Central memory CD8-positive, alpha-beta T cell (primary cell): ENCODE results near the gene LRRC43.

Experiments
- ATAC-seq: fragments of 150-1000 bp; cut with Tn5 transposase; replicated peaks from 2 replicates; pipeline ENCODE4 v1.10.0; 2022; ENCODE audit warnings: mild to moderate bottlenecking, moderate FRiP score, moderate number of reproducible peaks; ENCODE audit not compliant: poor library complexity, severe bottlenecking; ENCODE audit errors: extremely low read depth
- DNase-seq, 2 donors: peaks; one replicate each; pipeline ENCODE4 v3.0.0; 2021; ENCODE audit warnings: low spot score in 2 of 2
- H3K27ac Mint-ChIP-seq: one replicate; pipeline ENCODE4 v1.8.0; 2022; ENCODE audit warnings: low read depth, mild to moderate bottlenecking, moderate library complexity, mixed read lengths
- H3K27me3 Mint-ChIP-seq: one replicate; pipeline ENCODE4 v1.8.0; 2022; ENCODE audit warnings: mixed read lengths
- H3K36me3 Mint-ChIP-seq: one replicate; pipeline ENCODE4 v1.8.0; 2022; ENCODE audit warnings: mild to moderate bottlenecking, moderate library complexity, mixed read lengths; ENCODE audit not compliant: insufficient read depth
- H3K4me1 Mint-ChIP-seq: one replicate; pipeline ENCODE4 v1.8.0; 2022; ENCODE audit warnings: mixed read lengths
- H3K4me3 Mint-ChIP-seq: one replicate; pipeline ENCODE4 v1.8.0; 2022; ENCODE audit warnings: mild to moderate bottlenecking, moderate library complexity, mixed read lengths
- H3K9me3 Mint-ChIP-seq: one replicate; pipeline ENCODE4 v1.8.0; 2022; ENCODE audit warnings: mixed read lengths

Gene LRRC43

GRCh38 chr12:122226366-122227125 lies 43.6 kb downstream of the LRRC43 start:
- H3K9me3 Mint-ChIP-seq, result no peaks in the 10 kb centered on the region
- peak overlapping the region; percentile 84 for H3K4me3 Mint-ChIP-seq
- peaks cover 40% of the 10 kb centered on the region for H3K4me1 Mint-ChIP-seq
- DNase-seq (no peak), ATAC-seq (no peak)
- H3K36me3 Mint-ChIP-seq, result peaks cover 49% of the 10 kb centered on the region
- H3K27ac Mint-ChIP-seq, result peak overlapping the region; percentile 96
- no peaks in the 10 kb centered on the region for H3K27me3 Mint-ChIP-seq

- Mint-ChIP-seq H3K27ac (peak overlapping the region; percentile 87), H3K9me3 (no peaks in the 10 kb centered on the region), H3K4me1 (peaks cover 40% of the 10 kb centered on the region), H3K4me3 (peak overlapping the region; percentile 84), H3K27me3 (no peaks in the 10 kb centered on the region), H3K36me3 (peaks cover 51% of the 10 kb centered on the region)
- ATAC-seq (peak; percentile 59), DNase-seq (peak; percentile 71 to 88)
Measured at GRCh38 chr12:122227341-122227740, 44.4 kb downstream of the LRRC43 start.

GRCh38 chr12:122228092-122228491 lies 45.2 kb downstream of the LRRC43 start:
- Mint-ChIP-seq H3K27ac (peak overlapping the region; percentile 87), H3K9me3 (no peaks in the 10 kb centered on the region), H3K4me3 (peak overlapping the region; percentile 84), H3K4me1 (peaks cover 34% of the 10 kb centered on the region), H3K27me3 (no peaks in the 10 kb centered on the region), H3K36me3 (peaks cover 53% of the 10 kb centered on the region)
- ATAC-seq (no peak), DNase-seq (no peak)

DNA sequence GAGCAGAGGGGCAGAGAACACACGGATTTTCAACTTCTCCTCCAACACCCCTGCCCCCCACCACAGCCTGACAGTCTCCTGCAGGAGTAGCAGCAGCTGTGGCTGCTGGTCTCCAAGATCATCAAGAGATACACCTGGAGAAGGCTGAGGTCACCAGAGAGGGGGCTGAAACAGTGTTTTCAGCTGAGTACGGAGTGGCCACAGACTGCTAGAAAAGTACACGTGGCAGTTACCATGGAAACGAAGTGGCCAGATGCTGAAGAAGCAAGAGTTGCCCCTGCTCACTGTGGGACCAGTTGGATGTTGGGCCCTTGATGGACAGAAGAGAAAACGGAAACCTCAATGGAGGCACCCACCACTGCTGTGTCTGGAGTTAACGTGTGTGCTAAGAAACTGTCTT lies 47.9 kb downstream of the LRRC43 start:
- Mint-ChIP-seq H3K4me3 (no peak overlapping the region), H3K27me3 (no peaks in the 10 kb centered on the region), H3K27ac (no peak overlapping the region), H3K9me3 (no peaks in the 10 kb centered on the region), H3K36me3 (peaks cover 57% of the 10 kb centered on the region), H3K4me1 (peaks cover 22% of the 10 kb centered on the region)
- ATAC-seq, result no peak
- DNase-seq, result no peak

DNA sequence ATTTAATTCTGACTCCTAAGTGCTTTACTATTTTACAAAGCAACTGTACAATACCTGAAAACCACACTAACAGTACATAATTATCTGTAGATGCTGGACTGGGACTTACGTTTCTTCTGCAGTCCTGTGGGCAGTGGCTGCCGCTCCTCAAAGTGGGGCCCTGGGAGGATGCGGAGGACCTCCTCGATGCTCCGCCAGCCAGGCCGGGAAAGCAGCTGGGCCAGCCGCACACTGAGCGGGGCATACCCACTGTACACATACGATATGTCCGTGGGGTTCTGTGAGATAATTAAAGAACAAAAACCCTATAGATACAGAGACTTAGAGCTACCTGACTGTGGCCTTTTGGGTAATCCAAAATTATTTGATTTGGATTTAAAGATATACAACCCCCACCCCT lies 49.8 kb downstream of the LRRC43 start:
- Mint-ChIP-seq H3K36me3 (peaks cover 59% of the 10 kb centered on the region), H3K9me3 (no peaks in the 10 kb centered on the region), H3K4me3 (no peak overlapping the region), H3K27me3 (no peaks in the 10 kb centered on the region), H3K27ac (no peak overlapping the region), H3K4me1 (peaks cover 17% of the 10 kb centered on the region)
- ATAC-seq, result no peak
- no peak for DNase-seq

- Mint-ChIP-seq H3K9me3 (no peaks in the 10 kb centered on the region), H3K4me3 (no peak overlapping the region), H3K4me1 (peaks cover 4% of the 10 kb centered on the region), H3K27me3 (no peaks in the 10 kb centered on the region), H3K36me3 (peaks cover 78% of the 10 kb centered on the region), H3K27ac (no peak overlapping the region)
- DNase-seq (no peak), ATAC-seq (no peak)
Measured at GRCh38 chr12:122235741-122236140, 52.8 kb downstream of the LRRC43 start.

GRCh38 chr12:122238861-122239260 lies 55.9 kb downstream of the LRRC43 start:
- H3K27me3 Mint-ChIP-seq, result no peaks in the 10 kb centered on the region
- peak overlapping the region; percentile 68 for H3K27ac Mint-ChIP-seq
- no peaks in the 10 kb centered on the region for H3K9me3 Mint-ChIP-seq
- no peak for DNase-seq
- no peak overlapping the region for H3K4me3 Mint-ChIP-seq
- no peak for ATAC-seq
- peaks cover 8% of the 10 kb centered on the region for H3K4me1 Mint-ChIP-seq
- peaks cover 65% of the 10 kb centered on the region for H3K36me3 Mint-ChIP-seq

DNA sequence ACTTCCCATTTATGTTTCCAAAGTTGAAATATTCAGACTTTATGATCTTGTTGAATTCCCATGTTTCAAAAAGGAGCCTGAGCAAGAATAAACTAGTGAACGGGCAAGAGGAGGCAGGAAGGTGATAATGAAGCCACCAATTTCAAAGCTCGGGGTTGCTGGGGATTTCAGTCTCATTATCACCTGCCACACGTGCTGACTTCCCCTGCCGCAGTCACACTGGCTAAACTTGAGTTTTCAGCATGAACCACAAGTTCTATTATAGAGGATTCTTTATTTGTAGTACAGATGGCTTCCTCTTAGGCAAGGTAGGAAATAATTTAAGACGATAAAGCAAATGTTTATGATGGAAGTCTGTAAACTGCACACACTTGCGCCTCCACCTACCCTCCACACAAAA lies 61.0 kb downstream of the LRRC43 start:
- peaks cover 47% of the 10 kb centered on the region for H3K36me3 Mint-ChIP-seq
- H3K27me3 Mint-ChIP-seq, result no peaks in the 10 kb centered on the region
- ATAC-seq (peak; percentile 55), DNase-seq (no peak)
- H3K4me3 Mint-ChIP-seq, result peak overlapping the region; percentile 85
- H3K9me3 Mint-ChIP-seq, result no peaks in the 10 kb centered on the region
- peak overlapping the region; percentile 84 for H3K27ac Mint-ChIP-seq
- H3K4me1 Mint-ChIP-seq, result peaks cover 16% of the 10 kb centered on the region

DNA sequence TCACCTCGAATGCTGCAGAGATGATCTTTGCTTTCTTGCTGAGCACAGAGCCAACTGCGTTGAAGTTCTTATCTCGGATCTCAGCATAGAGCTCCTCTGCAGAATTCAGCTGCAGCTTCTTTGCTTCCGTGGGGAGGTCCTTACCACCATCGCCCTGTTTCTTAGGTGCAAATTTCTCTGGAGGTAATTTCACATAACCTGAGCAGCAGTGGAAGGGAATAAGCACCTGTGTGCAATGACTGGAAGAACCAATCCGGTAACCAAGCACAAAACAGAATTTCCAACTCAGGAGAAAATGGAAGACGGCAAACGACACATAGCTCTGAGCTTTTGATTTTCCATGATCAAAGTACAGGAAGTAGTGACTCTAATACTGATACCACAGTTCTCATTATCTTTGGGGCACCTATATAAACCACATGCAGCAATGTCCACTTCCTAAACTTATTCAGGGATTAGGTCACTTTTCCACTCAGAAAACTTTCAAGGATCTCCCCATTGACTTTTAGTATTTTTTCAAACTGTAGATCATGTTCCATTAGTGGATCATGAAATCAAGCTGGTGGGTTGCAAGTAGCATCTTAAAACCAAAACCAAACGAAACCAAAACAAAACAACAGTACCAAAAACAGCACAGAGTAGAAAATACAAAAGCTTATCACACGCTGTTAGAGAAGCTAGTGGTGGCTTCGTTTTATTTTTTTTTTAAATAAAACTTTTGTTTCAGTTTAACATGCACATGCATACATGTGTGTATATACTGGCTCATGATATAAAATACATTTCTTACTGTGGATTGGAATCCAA lies 61.8 kb downstream of the LRRC43 start:
- ATAC-seq (peak; percentile 85), DNase-seq (no peak)
- Mint-ChIP-seq H3K27ac (peak overlapping the region; percentile 84), H3K27me3 (no peaks in the 10 kb centered on the region), H3K36me3 (peaks cover 50% of the 10 kb centered on the region), H3K4me1 (peaks cover 16% of the 10 kb centered on the region), H3K4me3 (peak overlapping the region; percentile 85), H3K9me3 (no peaks in the 10 kb centered on the region)

DNA sequence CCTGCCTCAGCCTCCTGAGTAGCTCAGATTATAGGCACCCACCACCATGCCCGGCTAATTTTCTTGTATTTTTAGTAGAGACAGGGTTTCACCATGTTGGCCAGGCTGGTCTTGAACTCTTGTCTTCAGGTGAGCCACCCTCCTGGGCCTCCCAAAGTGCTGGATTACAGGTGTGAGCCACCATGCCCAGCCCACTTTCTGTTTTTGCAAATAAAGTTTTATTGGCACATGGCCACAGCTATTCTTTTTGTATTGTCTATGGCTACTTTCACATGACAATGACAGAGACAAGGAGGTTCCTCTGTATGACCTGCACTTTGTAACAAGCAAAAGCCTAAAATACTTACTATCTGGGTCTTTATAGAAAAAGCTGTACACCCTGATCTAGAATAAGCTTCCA lies 62.6 kb downstream of the LRRC43 start:
- Mint-ChIP-seq H3K36me3 (peaks cover 49% of the 10 kb centered on the region), H3K4me3 (peak overlapping the region; percentile 85), H3K4me1 (peaks cover 16% of the 10 kb centered on the region), H3K27ac (peak overlapping the region; percentile 84), H3K27me3 (no peaks in the 10 kb centered on the region), H3K9me3 (no peaks in the 10 kb centered on the region)
- DNase-seq (no peak), ATAC-seq (no peak)

- Mint-ChIP-seq H3K4me1 (peaks cover 6% of the 10 kb centered on the region), H3K27me3 (no peaks in the 10 kb centered on the region), H3K27ac (no peak overlapping the region), H3K36me3 (peaks cover 31% of the 10 kb centered on the region), H3K9me3 (no peaks in the 10 kb centered on the region), H3K4me3 (no peak overlapping the region)
- DNase-seq, result no peak
- no peak for ATAC-seq
Measured at GRCh38 chr12:122250047-122250446, 67.1 kb downstream of the LRRC43 start.

DNA sequence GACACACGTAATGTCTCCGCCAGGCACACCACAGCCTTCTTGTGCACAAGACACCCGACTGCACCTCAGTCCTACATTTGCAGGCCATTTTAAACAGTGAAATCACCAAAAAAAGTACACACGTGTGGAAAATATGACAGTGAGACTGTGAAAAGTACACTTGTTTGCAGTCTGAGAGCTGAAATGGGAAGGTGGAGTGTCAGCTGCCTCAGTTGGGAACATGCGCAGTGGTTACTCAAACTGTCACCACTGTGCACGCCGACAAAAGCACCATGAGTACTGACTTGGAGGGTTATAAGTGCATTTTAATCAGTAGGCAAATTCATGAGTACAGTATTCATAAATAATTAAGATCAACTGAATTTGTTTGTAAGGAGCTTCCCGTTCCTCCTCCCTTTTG lies 67.6 kb downstream of the LRRC43 start:
- H3K4me3 Mint-ChIP-seq, result no peak overlapping the region

More for the DNA sequence above, 67.6 kb downstream of the LRRC43 start:
- Mint-ChIP-seq H3K9me3 (no peaks in the 10 kb centered on the region), H3K27ac (no peak overlapping the region), H3K27me3 (no peaks in the 10 kb centered on the region), H3K36me3 (peaks cover 31% of the 10 kb centered on the region), H3K4me1 (peaks cover 6% of the 10 kb centered on the region)
- ATAC-seq (no peak), DNase-seq (no peak)
